Osteocyte (in vitro differentiated cells): ENCODE results near the gene HOXB4. TPM values are rescaled to one million over a fixed set of nuclear protein-coding genes. Genes with fewer than 3 reads are reported as not detected.

Experiments
- DNase-seq: peaks from one replicate; pipeline ENCODE4 v3.0.0; 2021; ENCODE audit warnings: mixed read lengths; ENCODE audit not compliant: unreplicated experiment; ENCODE audit errors: extremely low spot score
- H3K27ac Mint-ChIP-seq: one replicate; pipeline ENCODE4 v1.8.0; 2021; ENCODE audit warnings: mild to moderate bottlenecking, mixed read lengths; ENCODE audit not compliant: unreplicated experiment
- H3K27me3 Mint-ChIP-seq: one replicate; pipeline ENCODE4 v1.8.0; 2021; ENCODE audit warnings: mixed read lengths; ENCODE audit not compliant: unreplicated experiment
- H3K36me3 Mint-ChIP-seq: one replicate; pipeline ENCODE4 v1.8.0; 2021; ENCODE audit warnings: mixed read lengths; ENCODE audit not compliant: unreplicated experiment
- H3K4me1 Mint-ChIP-seq: one replicate; pipeline ENCODE4 v1.8.0; 2021; ENCODE audit warnings: mixed read lengths; ENCODE audit not compliant: unreplicated experiment
- H3K4me3 Mint-ChIP-seq: one replicate; pipeline ENCODE4 v1.8.0; 2021; ENCODE audit warnings: mild to moderate bottlenecking, moderate library complexity, mixed read lengths; ENCODE audit not compliant: unreplicated experiment
- H3K9me3 Mint-ChIP-seq: one replicate; pipeline ENCODE4 v1.8.0; 2021; ENCODE audit warnings: mixed read lengths; ENCODE audit not compliant: unreplicated experiment
- total RNA-seq: library from RNA; stranded (reverse); gene quantifications from 2 replicates; pipeline ENCODE4 v1.2.1, GENCODE V29; 2021
- TF ChIP-seq, protein P1 (sequence below): fragments of 200-600 bp; sonication (generic); IDR thresholded peaks from 2 replicates; pipeline ENCODE4 v1.5.0; 2021; ENCODE audit warnings: antibody characterized with exemption, mild to moderate bottlenecking, moderate library complexity

HOXB4 gene
- total RNA-seq, 1 donor from 2014 or later = not detected

DNA sequence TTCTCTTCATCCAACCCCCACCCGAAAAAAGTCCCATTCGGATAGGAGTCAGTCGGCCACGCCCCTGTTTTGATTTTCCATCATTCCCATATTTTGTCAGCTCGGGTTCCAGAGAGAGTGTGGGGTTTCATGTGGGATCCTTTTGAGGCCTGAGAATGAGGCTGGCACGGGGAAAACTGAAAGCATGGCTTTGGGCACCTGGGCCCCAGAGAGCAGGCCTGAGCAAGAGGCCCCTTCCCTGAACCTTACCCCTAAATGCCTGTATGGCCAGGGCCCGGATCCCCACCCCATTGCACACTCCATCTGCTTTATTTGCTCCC, 4.6 kb upstream of the HOXB4 start:
- DNase-seq = no peak
- TF ChIP-seq, protein P1, sequence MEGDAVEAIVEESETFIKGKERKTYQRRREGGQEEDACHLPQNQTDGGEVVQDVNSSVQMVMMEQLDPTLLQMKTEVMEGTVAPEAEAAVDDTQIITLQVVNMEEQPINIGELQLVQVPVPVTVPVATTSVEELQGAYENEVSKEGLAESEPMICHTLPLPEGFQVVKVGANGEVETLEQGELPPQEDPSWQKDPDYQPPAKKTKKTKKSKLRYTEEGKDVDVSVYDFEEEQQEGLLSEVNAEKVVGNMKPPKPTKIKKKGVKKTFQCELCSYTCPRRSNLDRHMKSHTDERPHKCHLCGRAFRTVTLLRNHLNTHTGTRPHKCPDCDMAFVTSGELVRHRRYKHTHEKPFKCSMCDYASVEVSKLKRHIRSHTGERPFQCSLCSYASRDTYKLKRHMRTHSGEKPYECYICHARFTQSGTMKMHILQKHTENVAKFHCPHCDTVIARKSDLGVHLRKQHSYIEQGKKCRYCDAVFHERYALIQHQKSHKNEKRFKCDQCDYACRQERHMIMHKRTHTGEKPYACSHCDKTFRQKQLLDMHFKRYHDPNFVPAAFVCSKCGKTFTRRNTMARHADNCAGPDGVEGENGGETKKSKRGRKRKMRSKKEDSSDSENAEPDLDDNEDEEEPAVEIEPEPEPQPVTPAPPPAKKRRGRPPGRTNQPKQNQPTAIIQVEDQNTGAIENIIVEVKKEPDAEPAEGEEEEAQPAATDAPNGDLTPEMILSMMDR = no peak
- peaks cover 91% of the 10 kb centered on the region for H3K27me3 Mint-ChIP-seq
- H3K36me3 Mint-ChIP-seq = peaks cover 1% of the 10 kb centered on the region
- no peak overlapping the region for H3K27ac Mint-ChIP-seq
- H3K4me3 Mint-ChIP-seq = no peak overlapping the region
- H3K9me3 Mint-ChIP-seq = no peaks in the 10 kb centered on the region
- H3K4me1 Mint-ChIP-seq = peaks cover 16% of the 10 kb centered on the region

DNA sequence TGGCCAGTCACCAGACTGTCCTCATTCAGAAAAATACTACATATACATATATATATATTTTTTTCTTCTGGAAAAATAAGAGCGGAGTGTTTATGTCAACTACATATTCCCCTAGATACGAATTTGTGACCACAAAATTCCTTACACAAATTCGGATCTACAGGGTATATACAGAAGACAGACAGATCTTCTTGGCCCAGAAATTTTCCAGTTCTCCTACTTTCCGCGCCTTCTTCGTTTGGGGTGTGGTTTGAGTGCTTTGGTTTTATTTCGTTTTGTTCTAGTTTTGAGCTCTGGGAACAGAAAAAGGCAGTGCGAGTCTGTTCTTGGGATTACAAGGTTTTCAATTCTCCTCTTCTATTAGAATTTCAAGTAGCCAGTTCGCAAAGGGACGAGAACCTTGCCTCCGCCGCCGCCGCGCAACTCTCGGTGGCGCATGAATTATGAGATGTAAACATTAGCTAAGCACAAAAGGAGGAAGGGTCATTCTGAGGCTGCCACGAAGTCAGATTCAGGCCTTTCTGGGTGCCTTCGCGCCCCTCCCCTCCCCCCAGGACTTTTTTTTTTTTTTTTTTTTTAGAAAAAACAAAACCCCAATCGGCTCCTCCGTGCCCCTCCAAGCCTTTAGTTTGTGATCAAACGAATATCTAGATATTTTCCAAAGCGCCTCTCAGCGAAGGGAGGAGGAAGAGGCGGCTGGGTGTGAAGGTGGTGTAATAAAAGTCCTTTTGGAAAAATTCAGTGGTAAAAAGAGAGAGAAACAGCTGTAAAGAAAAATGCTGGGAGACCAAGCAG, 1.8 kb upstream of the HOXB4 start:
- Mint-ChIP-seq H3K9me3 (no peaks in the 10 kb centered on the region), H3K27me3 (peaks cover 88% of the 10 kb centered on the region), H3K27ac (no peak overlapping the region), H3K36me3 (peaks cover 1% of the 10 kb centered on the region), H3K4me1 (peaks cover 5% of the 10 kb centered on the region), H3K4me3 (no peak overlapping the region)
- TF ChIP-seq, protein P1 = no peak
- DNase-seq = no peak

DNA sequence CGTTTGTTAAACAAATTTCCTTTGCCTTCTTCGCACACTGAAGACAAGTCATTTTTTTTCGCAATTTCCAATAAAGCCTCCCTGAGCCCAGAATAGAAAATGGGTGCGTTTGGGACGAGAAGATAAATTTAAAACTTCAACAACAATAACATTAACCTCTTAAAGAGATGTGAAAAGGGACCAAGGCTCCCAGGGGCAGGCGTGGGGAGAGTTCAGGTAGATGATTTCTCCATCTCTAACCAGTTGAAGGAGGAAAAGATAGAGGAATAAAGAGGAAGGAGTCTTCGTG, 1.3 kb upstream of the HOXB4 start:
- peaks cover 3% of the 10 kb centered on the region for H3K4me1 Mint-ChIP-seq
- H3K36me3 Mint-ChIP-seq = peaks cover 1% of the 10 kb centered on the region
- H3K27me3 Mint-ChIP-seq = peaks cover 88% of the 10 kb centered on the region
- no peak overlapping the region for H3K27ac Mint-ChIP-seq
- H3K9me3 Mint-ChIP-seq = no peaks in the 10 kb centered on the region
- no peak overlapping the region for H3K4me3 Mint-ChIP-seq
- DNase-seq = no peak
- TF ChIP-seq, protein P1 = no peak

DNA sequence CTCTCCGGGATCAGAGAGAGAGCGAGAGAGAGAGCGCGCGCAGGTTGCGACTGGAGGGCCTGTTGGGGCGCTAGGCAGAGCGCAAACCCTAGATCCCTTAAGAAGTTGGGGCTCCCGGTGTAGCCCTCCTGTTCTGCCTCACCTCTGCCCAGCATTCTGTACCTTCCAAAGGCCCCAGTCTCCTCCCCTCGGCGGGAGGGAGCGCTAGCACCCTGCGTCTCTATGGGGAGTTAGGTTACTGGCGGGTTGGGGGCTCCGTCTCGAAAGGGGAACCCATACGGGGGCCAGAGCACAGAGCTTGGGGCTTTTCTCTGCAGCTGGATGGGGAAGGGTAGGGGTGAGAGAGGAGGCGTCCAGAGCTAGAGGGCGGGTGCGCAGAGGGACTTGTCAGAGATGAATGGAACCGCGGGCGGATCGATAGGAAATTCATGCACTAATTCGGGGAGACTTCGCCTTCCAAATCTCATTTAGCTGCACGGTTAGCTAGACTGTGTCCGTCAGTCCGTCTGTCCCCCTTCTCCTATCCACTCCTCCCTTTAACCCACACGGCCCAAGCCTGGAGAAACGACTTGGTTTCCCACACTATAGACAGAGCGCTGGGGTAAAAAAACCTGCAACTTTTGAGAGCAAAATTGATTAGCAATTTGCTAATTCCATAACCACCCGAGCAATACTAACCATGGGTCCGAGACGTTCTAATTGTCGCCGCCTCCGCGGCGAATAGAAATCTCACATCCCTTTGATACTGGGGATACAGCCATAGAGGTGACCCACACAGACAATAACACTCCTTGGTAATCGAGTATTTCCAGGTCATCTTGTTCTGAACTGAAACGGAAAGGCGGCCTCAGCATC, 693 bp upstream of the HOXB4 start:
- Mint-ChIP-seq H3K4me3 (no peak overlapping the region), H3K9me3 (no peaks in the 10 kb centered on the region), H3K27me3 (peaks cover 88% of the 10 kb centered on the region), H3K27ac (no peak overlapping the region), H3K36me3 (peaks cover 1% of the 10 kb centered on the region), H3K4me1 (peaks cover 3% of the 10 kb centered on the region)
- TF ChIP-seq, protein P1 = no peak
- no peak for DNase-seq

DNA sequence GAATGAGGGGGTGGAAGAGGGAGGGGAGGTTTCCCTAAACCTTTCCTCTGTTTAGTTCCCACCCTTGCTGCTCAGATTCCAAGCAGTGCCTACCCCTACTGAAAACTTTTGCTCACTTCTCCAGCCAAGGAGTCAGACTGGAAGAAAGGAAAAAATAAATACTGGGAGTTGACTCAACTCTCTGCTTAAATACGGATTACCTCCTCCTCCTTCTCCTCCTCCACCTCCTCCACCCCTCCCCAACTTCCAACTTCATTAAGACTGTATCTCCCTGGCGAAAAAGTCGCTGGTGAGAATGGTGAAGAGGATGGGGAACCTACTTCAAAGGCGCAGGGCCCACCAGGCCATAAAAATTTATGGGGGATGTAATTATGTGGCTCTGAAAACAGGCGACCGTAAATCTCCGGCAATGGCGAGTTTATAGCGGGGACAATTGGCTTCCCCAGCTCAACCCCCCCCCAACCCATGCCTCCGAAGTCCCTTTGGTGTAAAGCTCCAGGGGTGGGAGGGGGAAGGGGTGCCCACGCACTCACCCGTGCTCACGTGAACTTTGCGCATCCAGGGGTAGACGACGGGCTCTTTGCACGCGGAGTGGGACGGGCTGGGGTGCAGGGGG, 712 bp downstream of the HOXB4 start:
- Mint-ChIP-seq H3K4me1 (peaks cover 3% of the 10 kb centered on the region), H3K9me3 (no peaks in the 10 kb centered on the region), H3K36me3 (no peaks in the 10 kb centered on the region), H3K4me3 (no peak overlapping the region), H3K27me3 (peaks cover 88% of the 10 kb centered on the region), H3K27ac (no peak overlapping the region)
- TF ChIP-seq, protein P1 = no peak
- DNase-seq = no peak
